Activated B cell treated with CpG ODN at 0.5 μM for 24 hours (primary cell): ENCODE data around the gene IGLL5. TPM values are rescaled to one million over a fixed set of nuclear protein-coding genes. Genes with fewer than 3 reads are reported as not detected.

Source experiments
- ATAC-seq: fragments of 200-7000 bp; cut with Tn5 transposase; one replicate; pipeline ENCODE4 v1.10.0; 2021; ENCODE audit warnings: low read depth, mild to moderate bottlenecking, moderate library complexity
- CTCF ChIA-PET: fragments of 350-600 bp; sonication (Branson Sonifier 250); formaldehyde crosslinking; loops from one replicate; lab custom pipeline; 2021; ENCODE audit warnings: antibody characterized with exemption; lab: Charles Lee
- POLR2A ChIA-PET: fragments of 350-600 bp; sonication (Branson Sonifier 250); formaldehyde crosslinking; loops from one replicate; lab custom pipeline; 2021; ENCODE audit warnings: antibody characterized with exemption; lab: Charles Lee
- DNase-seq: peaks from one replicate; pipeline ENCODE4 v3.0.0; 2022
- H3K27ac Mint-ChIP-seq: one replicate; pipeline ENCODE4 v1.8.0; 2020; ENCODE audit warnings: mixed read lengths
- H3K27me3 Mint-ChIP-seq: one replicate; pipeline ENCODE4 v1.8.0; 2021; ENCODE audit warnings: mixed read lengths
- H3K36me3 Mint-ChIP-seq: one replicate; pipeline ENCODE4 v1.8.0; 2021; ENCODE audit warnings: low read depth, mixed read lengths
- H3K4me1 Mint-ChIP-seq: one replicate; pipeline ENCODE4 v1.8.0; 2021; ENCODE audit warnings: mixed read lengths
- H3K4me3 Mint-ChIP-seq: one replicate; pipeline ENCODE4 v1.8.0; 2020; ENCODE audit warnings: mild to moderate bottlenecking, mixed read lengths
- H3K9me3 Mint-ChIP-seq: one replicate; pipeline ENCODE4 v1.8.0; 2020; ENCODE audit warnings: mixed read lengths
- CTCF ChIP-seq: fragments of 200-600 bp; IDR thresholded peaks from one replicate; pipeline ENCODE4 v1.8.0; 2022; ENCODE audit warnings: antibody characterized with exemption, mild to moderate bottlenecking
- intact Hi-C: fragments of 100-400 bp; cut with micrococcal nuclease; formaldehyde crosslinking; loops from one replicate; pipeline ENCODE4 v1.15.1; 2024
- total RNA-seq: library from RNA; stranded (reverse); gene quantifications from 2 replicates; pipeline ENCODE4 v1.2.3, GENCODE V29; 2022

The IGLL5 gene
- total RNA-seq, 1 donor from 2014 or later = 189 TPM

- H3K4me1 Mint-ChIP-seq = peaks cover 99% of the 10 kb centered on the region
- no peaks in the 10 kb centered on the region for H3K27me3 Mint-ChIP-seq
- DNase-seq = no peak
Measured at GRCh38 chr22:22932512-22932941, 44.9 kb downstream of the IGLL5 start.

GRCh38 chr22:22933100-22933806 lies 45.6 kb downstream of the IGLL5 start:
- intact Hi-C loops = no loop called here
- Mint-ChIP-seq H3K4me3 (peak overlapping the region; percentile 24), H3K9me3 (no peaks in the 10 kb centered on the region), H3K4me1 (peaks cover 98% of the 10 kb centered on the region), H3K27me3 (no peaks in the 10 kb centered on the region), H3K27ac (peak overlapping the region; percentile 96), H3K36me3 (no peaks in the 10 kb centered on the region)
- ATAC-seq = no peak
- DNase-seq = no peak
- no peak for TF ChIP-seq CTCF
- CTCF ChIA-PET = interaction anchor here (1.2 to 17.9 kb wide), 3 partner anchors 9 to 123 kb away, joined by 4 to 365 read pairs (median 20); partner anchors contain the start of gene IGLL5
- POLR2A ChIA-PET = interaction anchor here (0.7 to 18.5 kb wide), 12 partner anchors 7 to 187 kb away, joined by 3 to 701 read pairs (median 64); partner anchors contain the start of gene IGLL5

More at GRCh38 chr22:22932512-22932941, 44.9 kb downstream of the IGLL5 start:
- intact Hi-C loops = no loop called here
- H3K36me3 Mint-ChIP-seq = no peaks in the 10 kb centered on the region
- CTCF ChIA-PET = interaction anchor here (1.1 to 17.9 kb wide), 7 partner anchors 10 to 123 kb away, joined by 3 to 365 read pairs (median 4); partner anchors contain the start of gene IGLL5
- peak overlapping the region; percentile 96 for H3K27ac Mint-ChIP-seq
- no peak for ATAC-seq
- POLR2A ChIA-PET = interaction anchor here (0.6 to 18.5 kb wide), 14 partner anchors 8 to 894 kb away, joined by 3 to 701 read pairs (median 19); partner anchors contain the start of gene IGLL5
- H3K9me3 Mint-ChIP-seq = no peaks in the 10 kb centered on the region
- TF ChIP-seq CTCF = no peak
- H3K4me3 Mint-ChIP-seq = peak overlapping the region; percentile 7

DNA sequence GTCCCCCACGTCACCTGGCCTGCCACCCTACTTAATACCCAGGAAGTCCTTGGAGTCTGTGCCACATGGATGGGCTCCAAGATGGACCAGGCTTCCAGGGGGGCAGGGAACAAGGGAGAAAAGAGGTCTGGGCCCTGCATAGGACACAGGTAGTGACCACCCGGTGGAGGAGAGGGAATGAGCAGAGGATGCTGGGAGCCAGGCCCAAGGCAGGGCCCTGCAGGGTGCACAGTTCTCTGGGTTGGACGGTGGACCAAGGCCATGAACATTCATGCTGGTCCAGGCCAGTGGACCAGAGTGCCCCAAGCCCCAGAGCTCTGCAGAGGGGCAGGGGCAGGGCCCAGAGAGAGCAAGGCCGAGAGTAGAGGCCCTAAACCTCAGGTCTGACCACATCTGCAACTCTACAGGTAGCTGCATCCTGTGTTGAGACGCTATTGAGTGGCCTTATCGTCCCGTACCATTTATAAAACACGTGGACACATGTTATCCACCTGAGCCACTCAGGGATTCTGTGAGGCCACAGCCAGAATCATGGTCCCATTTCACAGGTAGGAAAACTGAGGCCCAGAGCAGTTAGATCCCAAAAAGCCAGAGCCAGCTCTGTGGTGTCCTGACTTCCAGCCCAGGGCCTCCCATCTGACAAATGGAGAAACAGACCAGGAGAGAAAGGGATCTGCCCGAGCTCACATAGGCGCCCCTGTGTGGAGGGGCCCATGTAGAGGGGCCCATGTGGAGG lies 46.4 kb downstream of the IGLL5 start:
- Mint-ChIP-seq H3K4me1 (peaks cover 98% of the 10 kb centered on the region), H3K36me3 (no peaks in the 10 kb centered on the region), H3K27me3 (no peaks in the 10 kb centered on the region), H3K9me3 (no peaks in the 10 kb centered on the region), H3K4me3 (no peak overlapping the region), H3K27ac (peak overlapping the region; percentile 96)
- no peak for TF ChIP-seq CTCF
- POLR2A ChIA-PET = interaction anchor here (0.7 to 18.5 kb wide), 11 partner anchors 6 to 188 kb away, joined by 3 to 701 read pairs (median 106); partner anchors contain the start of gene IGLL5
- CTCF ChIA-PET = interaction anchor here (3.8 to 17.9 kb wide), 2 partner anchors 8 to 52 kb away, joined by 20 to 365 read pairs; partner anchors contain the start of gene IGLL5
- ATAC-seq = no peak
- DNase-seq = no peak
- intact Hi-C loops = loop anchor here (2.0 kb wide), 1 partner anchor 21 kb away; no protein-coding TSS in a partner anchor

GRCh38 chr22:22934543-22935055 lies 47.0 kb downstream of the IGLL5 start:
- H3K27ac Mint-ChIP-seq = peak overlapping the region; percentile 96
- H3K36me3 Mint-ChIP-seq = no peaks in the 10 kb centered on the region
- no peak for DNase-seq
- TF ChIP-seq CTCF = no peak
- H3K9me3 Mint-ChIP-seq = no peaks in the 10 kb centered on the region
- peaks cover 98% of the 10 kb centered on the region for H3K4me1 Mint-ChIP-seq
- CTCF ChIA-PET = interaction anchor here (1.0 to 17.9 kb wide), 3 partner anchors 52 to 189 kb away, joined by 6 to 365 read pairs (median 7); partner anchors contain the start of gene IGLL5
- no peak overlapping the region for H3K4me3 Mint-ChIP-seq
- POLR2A ChIA-PET = interaction anchor here (1.2 to 18.5 kb wide), 15 partner anchors 6 to 904 kb away, joined by 3 to 701 read pairs (median 17); partner anchors contain the start of gene IGLL5
- no peaks in the 10 kb centered on the region for H3K27me3 Mint-ChIP-seq
- intact Hi-C loops = loop anchor here (1.0 to 5.0 kb wide), 6 partner anchors 20 to 767 kb away; no protein-coding TSS in a partner anchor
- no peak for ATAC-seq
